Neural cell (in vitro differentiated cells): ENCODE data around the gene SH3BP5L.

Source experiments
- CTCF ChIP-seq: fragments of 450-650 bp; IDR thresholded peaks from 2 replicates; pipeline ENCODE4 v1.5.1; 2014; ENCODE audit warnings: antibody characterized with exemption, mild to moderate bottlenecking, moderate library complexity; ENCODE audit not compliant: poor library complexity, severe bottlenecking
- MXI1 ChIP-seq: fragments of 450-650 bp; conservative IDR thresholded peaks from 2 replicates; pipeline ENCODE4 v1.6.1; 2014; ENCODE audit warnings: antibody characterized with exemption, mild to moderate bottlenecking; ENCODE audit not compliant: poor library complexity, severe bottlenecking
- POLR2AphosphoS5 ChIP-seq: IDR thresholded peaks from 2 replicates; pipeline ENCODE4 v1.6.1; 2012
- RAD21 ChIP-seq: fragments of 450-650 bp; conservative IDR thresholded peaks from 2 replicates; pipeline ENCODE4 v1.6.1; 2014; ENCODE audit warnings: antibody characterized with exemption, mild to moderate bottlenecking, moderate library complexity
- REST ChIP-seq: IDR thresholded peaks from 2 replicates; pipeline ENCODE4 v1.6.1; 2012; ENCODE audit warnings: borderline replicate concordance

- TF ChIP-seq CTCF (no peak), REST (no peak), RAD21 (no peak), POLR2AphosphoS5 (no peak), MXI1 (no peak)
Observed at GRCh38 chr1:248857201-248857600, 31.5 kb upstream of the SH3BP5L start.
